ENCODE measurements around the gene KCNJ2. TPM values are rescaled to one million over a fixed set of nuclear protein-coding genes. Genes with fewer than 3 reads are reported as not detected.

Gene KCNJ2
- total and polyA plus RNA-seq, 8 donors: 3.2 to 25.3 (median 5.4) TPM

- DNase-seq (no peak), ATAC-seq (no peak)
- Histone ChIP-seq H3K4me1 (no peaks in the 10 kb centered on the region), H3K36me3 (no peaks in the 10 kb centered on the region), H3K9me3 (no peaks in the 10 kb centered on the region), H3K4me3 (no peak overlapping the region), H3K27me3 (no peaks in the 10 kb centered on the region), H3K27ac (no peak overlapping the region)
- intact Hi-C loops (cut with DNase I): no loop called here
- TF ChIP-seq CTCF (IDR thresholded peaks at IDR 0.05): no peak
These were observed 39.0 kb upstream of the KCNJ2 start for GRCh38 chr17:70130289-70130688.

- Histone ChIP-seq H3K9me3 (no peaks in the 10 kb centered on the region), H3K4me3 (no peak overlapping the region), H3K27me3 (no peaks in the 10 kb centered on the region), H3K36me3 (no peaks in the 10 kb centered on the region), H3K27ac (no peak overlapping the region), H3K4me1 (peaks cover 0 to 7% of the 10 kb centered on the region in 2 donors)
- DNase-seq (no peak), ATAC-seq (no peak)
- TF ChIP-seq CTCF (IDR thresholded peaks at IDR 0.05): no peak
- intact Hi-C loops (cut with DNase I): no loop called here
These were observed 36.8 kb upstream of the KCNJ2 start for GRCh38 chr17:70132505-70132904.

- Histone ChIP-seq H3K4me1 (peaks cover 8 to 16% of the 10 kb centered on the region in 2 donors), H3K27me3 (no peaks in the 10 kb centered on the region), H3K4me3 (no peak overlapping the region), H3K27ac (no peak overlapping the region), H3K36me3 (no peaks in the 10 kb centered on the region), H3K9me3 (no peaks in the 10 kb centered on the region)
- intact Hi-C loops (cut with DNase I): no loop called here
- ATAC-seq (no peak), DNase-seq (no peak)
- TF ChIP-seq CTCF (IDR thresholded peaks at IDR 0.05): no peak
These were observed 35.3 kb upstream of the KCNJ2 start for GRCh38 chr17:70134042-70134441.

- intact Hi-C loops (cut with DNase I): no loop called here
- no peak overlapping the region for H3K27ac ChIP-seq
- H3K36me3 ChIP-seq: no peaks in the 10 kb centered on the region
- no peak overlapping the region for H3K4me3 ChIP-seq
- no peak for DNase-seq
- no peaks in the 10 kb centered on the region for H3K27me3 ChIP-seq
- peaks cover 8 to 16% of the 10 kb centered on the region in 2 donors for H3K4me1 ChIP-seq
- no peak for TF ChIP-seq CTCF (IDR thresholded peaks at IDR 0.05)
- no peak for ATAC-seq
- H3K9me3 ChIP-seq: no peaks in the 10 kb centered on the region
These were observed 34.6 kb upstream of the KCNJ2 start for GRCh38 chr17:70134777-70135176.

- Histone ChIP-seq H3K9me3 (no peaks in the 10 kb centered on the region), H3K27me3 (no peaks in the 10 kb centered on the region), H3K4me1 (peaks cover 8 to 16% of the 10 kb centered on the region in 2 donors), H3K36me3 (no peaks in the 10 kb centered on the region), H3K27ac (no peak overlapping the region), H3K4me3 (no peak overlapping the region)
- intact Hi-C loops (cut with DNase I): no loop called here
- no peak for DNase-seq
- TF ChIP-seq CTCF (IDR thresholded peaks at IDR 0.05): no peak
- ATAC-seq: peak; percentile 39
These were observed 33.2 kb upstream of the KCNJ2 start for GRCh38 chr17:70136131-70136530.

All from left lung (tissue), 10 donors.